ENCODE data around the gene DOK1.

DNA sequence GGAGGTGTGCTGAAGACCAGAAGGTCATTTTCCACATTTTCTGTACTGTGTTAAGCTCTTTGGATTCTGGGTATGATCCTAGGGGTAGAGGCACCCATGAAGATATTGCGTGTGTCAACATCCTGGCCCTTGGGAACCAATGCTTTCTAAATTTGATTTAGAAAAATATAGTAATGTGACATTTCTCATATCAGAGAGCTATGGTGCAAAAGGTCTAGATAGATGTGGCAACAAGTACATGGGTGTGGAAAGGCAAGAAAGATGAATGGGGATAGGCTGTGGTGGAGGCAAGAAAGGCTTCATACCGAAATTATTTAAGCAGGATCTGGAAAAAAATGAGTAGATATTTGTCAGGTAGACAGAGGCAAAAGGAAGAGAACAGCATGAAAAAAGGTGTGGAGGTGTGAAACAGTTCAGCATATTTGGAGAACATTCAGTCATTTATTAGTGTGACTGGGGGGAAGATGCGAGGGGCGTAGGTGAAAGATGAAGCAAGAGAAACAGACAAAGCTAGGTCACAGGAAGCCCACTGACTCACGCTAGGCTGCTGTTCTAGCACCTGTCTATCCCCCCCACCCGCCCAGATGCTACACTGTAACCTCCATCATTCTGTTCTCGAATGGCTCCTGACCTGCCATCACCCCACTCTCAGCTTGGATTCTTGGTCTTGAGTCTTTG, 11.7 kb downstream of the DOK1 start:
- TF ChIP-seq, protein P1, sequence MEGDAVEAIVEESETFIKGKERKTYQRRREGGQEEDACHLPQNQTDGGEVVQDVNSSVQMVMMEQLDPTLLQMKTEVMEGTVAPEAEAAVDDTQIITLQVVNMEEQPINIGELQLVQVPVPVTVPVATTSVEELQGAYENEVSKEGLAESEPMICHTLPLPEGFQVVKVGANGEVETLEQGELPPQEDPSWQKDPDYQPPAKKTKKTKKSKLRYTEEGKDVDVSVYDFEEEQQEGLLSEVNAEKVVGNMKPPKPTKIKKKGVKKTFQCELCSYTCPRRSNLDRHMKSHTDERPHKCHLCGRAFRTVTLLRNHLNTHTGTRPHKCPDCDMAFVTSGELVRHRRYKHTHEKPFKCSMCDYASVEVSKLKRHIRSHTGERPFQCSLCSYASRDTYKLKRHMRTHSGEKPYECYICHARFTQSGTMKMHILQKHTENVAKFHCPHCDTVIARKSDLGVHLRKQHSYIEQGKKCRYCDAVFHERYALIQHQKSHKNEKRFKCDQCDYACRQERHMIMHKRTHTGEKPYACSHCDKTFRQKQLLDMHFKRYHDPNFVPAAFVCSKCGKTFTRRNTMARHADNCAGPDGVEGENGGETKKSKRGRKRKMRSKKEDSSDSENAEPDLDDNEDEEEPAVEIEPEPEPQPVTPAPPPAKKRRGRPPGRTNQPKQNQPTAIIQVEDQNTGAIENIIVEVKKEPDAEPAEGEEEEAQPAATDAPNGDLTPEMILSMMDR (IDR thresholded peaks at IDR 0.05), result no peak
- TF ChIP-seq POLR2A (IDR thresholded peaks at IDR 0.05), result no peak
